ENCODE measurements around the gene FBRSL1.

The FBRSL1 gene

GRCh38 chr12:132507161-132507538 is 17.2 kb downstream of the FBRSL1 start:
- ATAC-seq: no peak
- no peak for TF ChIP-seq TOX (CRISPR knock-in tag; IDR thresholded peaks at IDR 0.05; ENCODE audit: borderline replicate concordance)
- no peak for TF ChIP-seq ZNF70 (CRISPR knock-in tag; IDR thresholded peaks at IDR 0.05)
- TF ChIP-seq ZFP30 (CRISPR knock-in tag; IDR thresholded peaks at IDR 0.05): no peak
- no peak for TF ChIP-seq TSHZ2 (CRISPR knock-in tag; IDR thresholded peaks at IDR 0.05)
- TF ChIP-seq GLIS3 (CRISPR knock-in tag; IDR thresholded peaks at IDR 0.05): no peak
- no peak for TF ChIP-seq ISL1 (CRISPR knock-in tag; IDR thresholded peaks at IDR 0.05)
- TF ChIP-seq CSRNP3 (CRISPR knock-in tag; IDR thresholded peaks at IDR 0.05): no peak
- no peak for TF ChIP-seq BACH2 (CRISPR knock-in tag; IDR thresholded peaks at IDR 0.05; ENCODE audit: borderline replicate concordance)
- TF ChIP-seq OSR1 (CRISPR knock-in tag; IDR thresholded peaks at IDR 0.05): no peak
- TF ChIP-seq ZNF565 (CRISPR knock-in tag; conservative IDR thresholded peaks at IDR 0.05; ENCODE audit: low read depth): no peak
- TF ChIP-seq ARNTL (CRISPR knock-in tag; IDR thresholded peaks at IDR 0.05; ENCODE audit: borderline replicate concordance, low read depth): no peak
- TF ChIP-seq RARB (CRISPR knock-in tag; IDR thresholded peaks at IDR 0.05): no peak
- TF ChIP-seq PPARA (CRISPR knock-in tag; IDR thresholded peaks at IDR 0.05; ENCODE audit: borderline replicate concordance): no peak
- TF ChIP-seq TCF4 (CRISPR knock-in tag; IDR thresholded peaks at IDR 0.05; ENCODE audit: borderline replicate concordance): no peak
- TF ChIP-seq CREB5 (CRISPR knock-in tag; IDR thresholded peaks at IDR 0.05; ENCODE audit: low read depth): no peak
- TF ChIP-seq PATZ1 (CRISPR knock-in tag; IDR thresholded peaks at IDR 0.05; ENCODE audit: borderline replicate concordance): no peak
- TF ChIP-seq ESRRG (CRISPR knock-in tag; IDR thresholded peaks at IDR 0.05): no peak
- TF ChIP-seq ZNF8 (CRISPR knock-in tag; IDR thresholded peaks at IDR 0.05): no peak
- no peak for TF ChIP-seq POU6F1 (CRISPR knock-in tag; IDR thresholded peaks at IDR 0.05; ENCODE audit: borderline replicate concordance, low read depth)

- ATAC-seq: no peak
- TF ChIP-seq ZFP3 (CRISPR knock-in tag; IDR thresholded peaks at IDR 0.05) (no peak), OSR1 (CRISPR knock-in tag; IDR thresholded peaks at IDR 0.05) (no peak), PPARA (CRISPR knock-in tag; IDR thresholded peaks at IDR 0.05; ENCODE audit: borderline replicate concordance) (no peak), TSHZ2 (CRISPR knock-in tag; IDR thresholded peaks at IDR 0.05) (no peak), ZC3H10 (CRISPR knock-in tag; IDR thresholded peaks at IDR 0.05) (no peak), GLIS3 (CRISPR knock-in tag; IDR thresholded peaks at IDR 0.05) (no peak), RARB (CRISPR knock-in tag; IDR thresholded peaks at IDR 0.05) (no peak), ZNF565 (CRISPR knock-in tag; conservative IDR thresholded peaks at IDR 0.05; ENCODE audit: low read depth) (no peak), TOX (CRISPR knock-in tag; IDR thresholded peaks at IDR 0.05; ENCODE audit: borderline replicate concordance) (no peak), ZNF8 (CRISPR knock-in tag; IDR thresholded peaks at IDR 0.05) (no peak), ISL1 (CRISPR knock-in tag; IDR thresholded peaks at IDR 0.05) (no peak), BACH2 (CRISPR knock-in tag; IDR thresholded peaks at IDR 0.05; ENCODE audit: borderline replicate concordance) (no peak)
These were observed 17.9 kb downstream of the FBRSL1 start for GRCh38 chr12:132507656-132508490.
